ENCODE data around the gene CENPX.

CENPX gene

GRCh38 chr17:82006468-82007227 is 16.0 kb downstream of the CENPX start:
- Histone ChIP-seq H3K4ac (ENCODE audit: low read length) (no peak overlapping the region), H2AFZ (ENCODE audit: low read length) (no peak overlapping the region), H3K79me1 (ENCODE audit: low read depth, low read length) (peaks cover 7% of the 10 kb centered on the region), H2BK15ac (ENCODE audit: low read length) (no peak overlapping the region), H3K4me1 (ENCODE audit: control insufficient read depth in 2 of 2, insufficient read depth in 1 of 2, low read depth in 1 of 2, low read length in 2 of 2) (peaks cover 4 to 11% of the 10 kb centered on the region in 2 donors), H3K4me2 (ENCODE audit: insufficient read depth, low read length, poor library complexity, severe bottlenecking) (no peak overlapping the region), H3K18ac (ENCODE audit: low read length) (peak overlapping the region; percentile 38), H4K91ac (ENCODE audit: low read depth, low read length, poor library complexity) (no peak overlapping the region), H3K4me3 (ENCODE audit: low read length in 2 of 2) (no peak overlapping the region), H4K8ac (ENCODE audit: low read depth, low read length) (peak overlapping the region; percentile 48), H3K23ac (ENCODE audit: low read depth, low read length, poor library complexity) (no peak overlapping the region), H2AK5ac (ENCODE audit: low read depth, low read length) (no peak overlapping the region), H3K27me3 (ENCODE audit: control insufficient read depth in 3 of 3, insufficient read depth in 3 of 3, low read depth in 1 of 3, low read length in 3 of 3) (no peaks in the 10 kb centered on the region), H3K9me3 (replicated peaks in 1 of 2; ENCODE audit: control insufficient read depth in 2 of 2, insufficient read depth in 1 of 2, low read depth in 1 of 2, low read length in 2 of 2) (no peaks in the 10 kb centered on the region), H3K36me3 (replicated peaks in 1 of 2; ENCODE audit: control insufficient read depth in 2 of 2, insufficient read depth in 2 of 2, low read length in 2 of 2) (no peaks in the 10 kb centered on the region), H3K9ac (ENCODE audit: low read depth, low read length, poor library complexity) (peak overlapping the region; percentile 4), H2BK120ac (ENCODE audit: low read depth, low read length) (no peak overlapping the region), H3K27ac (replicated peaks; ENCODE audit: low read length) (no peak overlapping the region), H2BK5ac (ENCODE audit: low read length) (peak overlapping the region; percentile 39), H2BK12ac (ENCODE audit: low read length) (no peak overlapping the region), H3K14ac (ENCODE audit: low read length) (no peak overlapping the region)
- WGBS, 2 donors (ENCODE audit: extremely low coverage in 2 of 2, insufficient read length in 2 of 2, insufficient replicate concordance in 1 of 2) = no CpG with 5 or more reads among the region's 24 CpGs
- no peak for DNase-seq (ENCODE audit: low spot score)

GRCh38 chr17:82005701-82006348 is 16.9 kb downstream of the CENPX start:
- Histone ChIP-seq H3K14ac (ENCODE audit: low read length) (peak overlapping the region; percentile 63), H2BK12ac (ENCODE audit: low read length) (peak overlapping the region; percentile 94), H3K36me3 (replicated peaks in 1 of 2; ENCODE audit: control insufficient read depth in 2 of 2, insufficient read depth in 2 of 2, low read length in 2 of 2) (no peaks in the 10 kb centered on the region), H3K27me3 (ENCODE audit: control insufficient read depth in 3 of 3, insufficient read depth in 3 of 3, low read depth in 1 of 3, low read length in 3 of 3) (no peaks in the 10 kb centered on the region), H3K4me2 (ENCODE audit: insufficient read depth, low read length, poor library complexity, severe bottlenecking) (no peak overlapping the region), H3K9me3 (replicated peaks in 1 of 2; ENCODE audit: control insufficient read depth in 2 of 2, insufficient read depth in 1 of 2, low read depth in 1 of 2, low read length in 2 of 2) (no peaks in the 10 kb centered on the region), H3K27ac (replicated peaks; ENCODE audit: low read length) (peak overlapping the region; percentile 12), H3K4me3 (ENCODE audit: low read length in 2 of 2) (peak overlapping the region in 1 of 2 donors; percentile 63), H3K9ac (ENCODE audit: low read depth, low read length, poor library complexity) (peak overlapping the region; percentile 63), H4K8ac (ENCODE audit: low read depth, low read length) (peak overlapping the region; percentile 48), H3K4ac (ENCODE audit: low read length) (peak overlapping the region; percentile 37), H2BK5ac (ENCODE audit: low read length) (peak overlapping the region; percentile 13), H2BK15ac (ENCODE audit: low read length) (no peak overlapping the region), H2AFZ (ENCODE audit: low read length) (no peak overlapping the region), H2AK5ac (ENCODE audit: low read depth, low read length) (peak overlapping the region; percentile 75), H4K91ac (ENCODE audit: low read depth, low read length, poor library complexity) (no peak overlapping the region), H3K79me1 (ENCODE audit: low read depth, low read length) (peaks cover 9% of the 10 kb centered on the region), H3K4me1 (ENCODE audit: control insufficient read depth in 2 of 2, insufficient read depth in 1 of 2, low read depth in 1 of 2, low read length in 2 of 2) (peaks cover 5 to 13% of the 10 kb centered on the region in 2 donors), H3K23ac (ENCODE audit: low read depth, low read length, poor library complexity) (peak overlapping the region; percentile 80), H3K18ac (ENCODE audit: low read length) (peak overlapping the region; percentile 13), H2BK120ac (ENCODE audit: low read depth, low read length) (no peak overlapping the region)
- no peak for DNase-seq (ENCODE audit: low spot score)
- WGBS, 2 donors (ENCODE audit: extremely low coverage in 2 of 2, insufficient read length in 2 of 2, insufficient replicate concordance in 1 of 2) = no CpG with 5 or more reads among the region's 30 CpGs

- H2BK15ac ChIP-seq (ENCODE audit: low read length) = no peak overlapping the region
Measured at GRCh38 chr17:82004517-82005455, 17.9 kb downstream of the CENPX start.

More at GRCh38 chr17:82004517-82005455, 17.9 kb downstream of the CENPX start:
- WGBS, 2 donors (ENCODE audit: extremely low coverage in 2 of 2, insufficient read length in 2 of 2, insufficient replicate concordance in 1 of 2) = no CpG with 5 or more reads among the region's 41 CpGs
- H2BK12ac ChIP-seq (ENCODE audit: low read length) = no peak overlapping the region
- peaks cover 5 to 13% of the 10 kb centered on the region in 2 donors for H3K4me1 ChIP-seq (ENCODE audit: control insufficient read depth in 2 of 2, insufficient read depth in 1 of 2, low read depth in 1 of 2, low read length in 2 of 2)
- no peak for DNase-seq (ENCODE audit: low spot score)
- no peaks in the 10 kb centered on the region for H3K36me3 ChIP-seq (replicated peaks in 1 of 2; ENCODE audit: control insufficient read depth in 2 of 2, insufficient read depth in 2 of 2, low read length in 2 of 2)
- H3K9me3 ChIP-seq (replicated peaks in 1 of 2; ENCODE audit: control insufficient read depth in 2 of 2, insufficient read depth in 1 of 2, low read depth in 1 of 2, low read length in 2 of 2) = no peaks in the 10 kb centered on the region
- H2AFZ ChIP-seq (ENCODE audit: low read length) = no peak overlapping the region
- no peak overlapping the region for H3K4me2 ChIP-seq (ENCODE audit: insufficient read depth, low read length, poor library complexity, severe bottlenecking)
- no peak overlapping the region for H4K91ac ChIP-seq (ENCODE audit: low read depth, low read length, poor library complexity)
- H2BK5ac ChIP-seq (ENCODE audit: low read length) = peak overlapping the region; percentile 13
- no peak overlapping the region for H3K23ac ChIP-seq (ENCODE audit: low read depth, low read length, poor library complexity)
- no peak overlapping the region for H3K4me3 ChIP-seq (ENCODE audit: low read length in 2 of 2)
- H3K4ac ChIP-seq (ENCODE audit: low read length) = no peak overlapping the region
- H3K79me1 ChIP-seq (ENCODE audit: low read depth, low read length) = peaks cover 14% of the 10 kb centered on the region
- H3K18ac ChIP-seq (ENCODE audit: low read length) = no peak overlapping the region
- H2BK120ac ChIP-seq (ENCODE audit: low read depth, low read length) = no peak overlapping the region
- H3K27me3 ChIP-seq (ENCODE audit: control insufficient read depth in 3 of 3, insufficient read depth in 3 of 3, low read depth in 1 of 3, low read length in 3 of 3) = no peaks in the 10 kb centered on the region
- no peak overlapping the region for H4K8ac ChIP-seq (ENCODE audit: low read depth, low read length)
- peak overlapping the region; percentile 21 for H3K9ac ChIP-seq (ENCODE audit: low read depth, low read length, poor library complexity)
- H2AK5ac ChIP-seq (ENCODE audit: low read depth, low read length) = no peak overlapping the region
- no peak overlapping the region for H3K27ac ChIP-seq (replicated peaks; ENCODE audit: low read length)
- peak overlapping the region; percentile 38 for H3K14ac ChIP-seq (ENCODE audit: low read length)
